HepG2 (cell line): ENCODE data around the gene SLC23A2. TPM values are rescaled to one million over a fixed set of nuclear protein-coding genes. Genes with fewer than 3 reads are reported as not detected.

Experiments used
- ATM ChIP-seq: fragments of 450-650 bp; IDR thresholded peaks from 2 replicates; pipeline ENCODE4 v1.7.1; 2017; ENCODE audit warnings: mild to moderate bottlenecking, borderline replicate concordance
- E2F2 ChIP-seq: sonication (generic); formaldehyde crosslinking; IDR thresholded peaks from 2 replicates; pipeline ENCODE4 v1.4.0; 2020; ENCODE audit warnings: missing genetic modification reagents, borderline replicate concordance
- HMGXB4 ChIP-seq, 2 experiments: sonication (generic) in 1 of 2; formaldehyde crosslinking in 1 of 2; IDR thresholded peaks; 2 replicates each; pipeline versions ENCODE4 v1.4.0 to v1.6.1; 2018 to 2020; ENCODE audit warnings: missing genetic modification reagents in 2 of 2, borderline replicate concordance in 1 of 2, low read depth in 1 of 2, mild to moderate bottlenecking in 1 of 2, missing biosample characterization in 1 of 2
- PRDM4 ChIP-seq: sonication (generic); formaldehyde crosslinking; IDR thresholded peaks from 2 replicates; pipeline ENCODE4 v1.9.0; 2021; ENCODE audit warnings: missing genetic modification reagents, borderline replicate concordance
- RERE ChIP-seq: IDR thresholded peaks from 2 replicates; pipeline ENCODE4 v1.6.1; 2016; ENCODE audit warnings: low read depth, missing genetic modification reagents, missing compliant biosample characterization
- SIX1 ChIP-seq: sonication (generic); formaldehyde crosslinking; IDR thresholded peaks from 2 replicates; pipeline ENCODE4 v1.4.0; 2020; ENCODE audit warnings: missing genetic modification reagents, borderline replicate concordance
- SIX4 ChIP-seq: sonication (generic); formaldehyde crosslinking; IDR thresholded peaks from 2 replicates; pipeline ENCODE4 v1.4.0; 2020; ENCODE audit warnings: missing genetic modification reagents
- ZNF142 ChIP-seq: sonication (generic); formaldehyde crosslinking; IDR thresholded peaks from 2 replicates; pipeline ENCODE4 v1.4.0; 2020; ENCODE audit warnings: missing genetic modification reagents
- ZNF33A ChIP-seq: sonication (generic); formaldehyde crosslinking; IDR thresholded peaks from 2 replicates; pipeline ENCODE4 v1.5.1; 2020; ENCODE audit warnings: missing genetic modification reagents, mild to moderate bottlenecking, moderate library complexity, borderline replicate concordance
- ZNF615 ChIP-seq: sonication (generic); formaldehyde crosslinking; IDR thresholded peaks from 2 replicates; pipeline ENCODE4 v1.5.0; 2020; ENCODE audit warnings: mild to moderate bottlenecking, missing genetic modification reagents, borderline replicate concordance
- polyA plus RNA-seq, 8 experiments: library from polyadenylated mRNA; depleted of rRNA in 3 of 8; stranded (reverse) in 7 of 8; unstranded in 1 of 8; fragments of >200 nt; fragmentation: Illumina TruSeq in 4 of 8; extraction: Trizol in 4 of 8; gene quantifications; 2 replicates each; pipeline versions ENCODE4 v1.2.1 to v1.2.3, GENCODE V29; 2011 to 2016; ENCODE audit warnings: low read depth in 4 of 8, missing spikeins in 1 of 8, mixed read lengths in 1 of 8; ENCODE audit not compliant: insufficient read depth in 1 of 8
- total RNA-seq, 5 experiments: library from RNA; depleted of rRNA; stranded (reverse); fragments of >200 nt; fragmentation: Illumina TruSeq; extraction: Trizol; gene quantifications; 2 replicates each; pipeline ENCODE4 v1.2.3, GENCODE V29; 2016; ENCODE audit warnings: low read depth in 1 of 5

Gene SLC23A2
- total and polyA plus RNA-seq, 2 of the 13 experiments (the other 11 are each of a cell fraction or from before 2014, with no cell fraction given) = 42.2 to 51.2 TPM

- TF ChIP-seq ZNF142 (no peak), ZNF615 (CRISPR knock-in tag) (peak; percentile 95; the same call in 1 of the 2 replicates), SIX4 (CRISPR knock-in tag) (peak; percentile 82), ZNF33A (no peak), PRDM4 (CRISPR knock-in tag) (no peak), RERE (CRISPR knock-in tag) (peak; percentile 90), SIX1 (CRISPR knock-in tag) (peak; percentile 80), E2F2 (CRISPR knock-in tag) (no peak), HMGXB4 (CRISPR knock-in tag; IDR thresholded peaks at IDR 0.05; ENCODE audit: borderline replicate concordance in 1 of 2, low read depth in 1 of 2) (peak; percentile 60 to 70; a peak in 2 of 4 replicates), ATM (peak; percentile 98; the same call in 1 of the 2 replicates)
Observed at GRCh38 chr20:4961746-4962145, 39.6 kb downstream of the SLC23A2 start (continued).
